Neural crest cell (in vitro differentiated cells): Measurements from ENCODE around the gene EML5. TPM values are rescaled to one million over a fixed set of nuclear protein-coding genes. Genes with fewer than 3 reads are reported as not detected.

Source experiments
- DNase-seq: peaks from one replicate; pipeline ENCODE4 v3.0.0; 2021; ENCODE audit warnings: low read depth, mixed read lengths, low spot score
- H3K27ac Mint-ChIP-seq: one replicate; pipeline ENCODE4 v1.8.0; 2021; ENCODE audit warnings: mild to moderate bottlenecking, mixed read lengths; ENCODE audit not compliant: unreplicated experiment
- H3K27me3 Mint-ChIP-seq: 2 replicates; pipeline ENCODE4 v1.8.0; 2021; ENCODE audit warnings: low read depth, mild to moderate bottlenecking, mixed read lengths
- H3K36me3 Mint-ChIP-seq: 2 replicates; pipeline ENCODE4 v1.8.0; 2021; ENCODE audit warnings: low read depth, mild to moderate bottlenecking, mixed read lengths
- H3K4me1 Mint-ChIP-seq: 2 replicates; pipeline ENCODE4 v1.8.0; 2021; ENCODE audit warnings: mixed read lengths
- H3K4me3 Mint-ChIP-seq: one replicate; pipeline ENCODE4 v1.8.0; 2021; ENCODE audit warnings: mild to moderate bottlenecking, mixed read lengths
- H3K9me3 Mint-ChIP-seq: 2 replicates; pipeline ENCODE4 v1.8.0; 2021; ENCODE audit warnings: mixed read lengths
- CTCF ChIP-seq: fragments of 200-600 bp; sonication (generic); conservative IDR thresholded peaks from 2 replicates; pipeline ENCODE4 v1.5.0; 2021; ENCODE audit warnings: antibody characterized with exemption, mild to moderate bottlenecking
- total RNA-seq: library from RNA; stranded (reverse); gene quantifications from 2 replicates; pipeline ENCODE4 v1.2.1, GENCODE V29; 2021

EML5 gene
- total RNA-seq, 1 donor from 2014 or later, result 1.3 TPM

GRCh38 chr14:88749139-88749538 is 43.6 kb downstream of the EML5 start:
- no peak overlapping the region for H3K27ac Mint-ChIP-seq
- no peaks in the 10 kb centered on the region for H3K9me3 Mint-ChIP-seq
- no peaks in the 10 kb centered on the region for H3K36me3 Mint-ChIP-seq
- H3K4me1 Mint-ChIP-seq, result no peaks in the 10 kb centered on the region
- DNase-seq, result no peak
- no peak for TF ChIP-seq CTCF
- no peaks in the 10 kb centered on the region for H3K27me3 Mint-ChIP-seq
- H3K4me3 Mint-ChIP-seq, result no peak overlapping the region

- Mint-ChIP-seq H3K4me1 (no peaks in the 10 kb centered on the region), H3K27me3 (no peaks in the 10 kb centered on the region), H3K27ac (no peak overlapping the region), H3K36me3 (no peaks in the 10 kb centered on the region), H3K4me3 (no peak overlapping the region), H3K9me3 (no peaks in the 10 kb centered on the region)
- no peak for TF ChIP-seq CTCF
- DNase-seq, result no peak
Observed at GRCh38 chr14:88748288-88748687, 44.5 kb downstream of the EML5 start.

GRCh38 chr14:88746052-88746451 is 46.7 kb downstream of the EML5 start:
- H3K4me3 Mint-ChIP-seq, result no peak overlapping the region
- DNase-seq, result no peak
- no peak overlapping the region for H3K27ac Mint-ChIP-seq
- no peaks in the 10 kb centered on the region for H3K9me3 Mint-ChIP-seq
- TF ChIP-seq CTCF, result no peak
- no peaks in the 10 kb centered on the region for H3K4me1 Mint-ChIP-seq
- H3K27me3 Mint-ChIP-seq, result no peaks in the 10 kb centered on the region
- no peaks in the 10 kb centered on the region for H3K36me3 Mint-ChIP-seq

- no peak overlapping the region for H3K27ac Mint-ChIP-seq
Observed at GRCh38 chr14:88737245-88737644, 55.5 kb downstream of the EML5 start.

GRCh38 chr14:88733121-88733520 is 59.6 kb downstream of the EML5 start:
- no peak for TF ChIP-seq CTCF
- no peak for DNase-seq
- peaks cover 3% of the 10 kb centered on the region for H3K36me3 Mint-ChIP-seq
- H3K27ac Mint-ChIP-seq, result no peak overlapping the region
- no peaks in the 10 kb centered on the region for H3K27me3 Mint-ChIP-seq
- no peak overlapping the region for H3K4me3 Mint-ChIP-seq
- no peaks in the 10 kb centered on the region for H3K9me3 Mint-ChIP-seq
- no peaks in the 10 kb centered on the region for H3K4me1 Mint-ChIP-seq

More at GRCh38 chr14:88737245-88737644, 55.5 kb downstream of the EML5 start:
- H3K36me3 Mint-ChIP-seq, result peaks cover 2% of the 10 kb centered on the region
- no peak for TF ChIP-seq CTCF
- no peaks in the 10 kb centered on the region for H3K4me1 Mint-ChIP-seq
- no peaks in the 10 kb centered on the region for H3K9me3 Mint-ChIP-seq
- DNase-seq, result no peak
- H3K27me3 Mint-ChIP-seq, result no peaks in the 10 kb centered on the region
- H3K4me3 Mint-ChIP-seq, result no peak overlapping the region

- peak; percentile 50 for TF ChIP-seq CTCF
- no peaks in the 10 kb centered on the region for H3K9me3 Mint-ChIP-seq
- no peak overlapping the region for H3K4me3 Mint-ChIP-seq
- no peaks in the 10 kb centered on the region for H3K27me3 Mint-ChIP-seq
- H3K36me3 Mint-ChIP-seq, result peaks cover 3% of the 10 kb centered on the region
- no peak overlapping the region for H3K27ac Mint-ChIP-seq
- DNase-seq, result no peak
- H3K4me1 Mint-ChIP-seq, result no peaks in the 10 kb centered on the region
Observed at GRCh38 chr14:88729159-88729558, 63.6 kb downstream of the EML5 start.
